ENCODE data around the gene GREB1. TPM values are rescaled to one million over a fixed set of nuclear protein-coding genes. Genes with fewer than 3 reads are reported as not detected.

The GREB1 gene
- polyA plus RNA-seq, 1 donor from 2014 or later: 17.2 TPM

- H3K4me3 ChIP-seq (ENCODE audit: low read length): no peak overlapping the region
- H3F3A ChIP-seq (ENCODE audit: insufficient read depth, low read length, poor library complexity, severe bottlenecking): no peaks in the 10 kb centered on the region
- TF ChIP-seq EP300 (conservative IDR thresholded peaks at IDR 0.05; ENCODE audit: poor library complexity, severe bottlenecking) (no peak), EZH2 (IDR thresholded peaks at IDR 0.05; ENCODE audit: borderline replicate concordance, insufficient read depth, low read length, poor library complexity, severe bottlenecking) (no peak), RAD21 (conservative IDR thresholded peaks at IDR 0.05) (no peak), POLR2AphosphoS5 (IDR thresholded peaks at IDR 0.05) (no peak), MXI1 (conservative IDR thresholded peaks at IDR 0.05; ENCODE audit: poor library complexity, severe bottlenecking) (no peak), TAF1 (IDR thresholded peaks at IDR 0.05; ENCODE audit: low read depth) (no peak), SMC3 (conservative IDR thresholded peaks at IDR 0.05; ENCODE audit: poor library complexity) (no peak)
- TF ChIP-seq, protein P1, sequence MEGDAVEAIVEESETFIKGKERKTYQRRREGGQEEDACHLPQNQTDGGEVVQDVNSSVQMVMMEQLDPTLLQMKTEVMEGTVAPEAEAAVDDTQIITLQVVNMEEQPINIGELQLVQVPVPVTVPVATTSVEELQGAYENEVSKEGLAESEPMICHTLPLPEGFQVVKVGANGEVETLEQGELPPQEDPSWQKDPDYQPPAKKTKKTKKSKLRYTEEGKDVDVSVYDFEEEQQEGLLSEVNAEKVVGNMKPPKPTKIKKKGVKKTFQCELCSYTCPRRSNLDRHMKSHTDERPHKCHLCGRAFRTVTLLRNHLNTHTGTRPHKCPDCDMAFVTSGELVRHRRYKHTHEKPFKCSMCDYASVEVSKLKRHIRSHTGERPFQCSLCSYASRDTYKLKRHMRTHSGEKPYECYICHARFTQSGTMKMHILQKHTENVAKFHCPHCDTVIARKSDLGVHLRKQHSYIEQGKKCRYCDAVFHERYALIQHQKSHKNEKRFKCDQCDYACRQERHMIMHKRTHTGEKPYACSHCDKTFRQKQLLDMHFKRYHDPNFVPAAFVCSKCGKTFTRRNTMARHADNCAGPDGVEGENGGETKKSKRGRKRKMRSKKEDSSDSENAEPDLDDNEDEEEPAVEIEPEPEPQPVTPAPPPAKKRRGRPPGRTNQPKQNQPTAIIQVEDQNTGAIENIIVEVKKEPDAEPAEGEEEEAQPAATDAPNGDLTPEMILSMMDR (IDR thresholded peaks at IDR 0.05; ENCODE audit: poor library complexity, severe bottlenecking): no peak
- TF ChIP-seq, protein P2, sequence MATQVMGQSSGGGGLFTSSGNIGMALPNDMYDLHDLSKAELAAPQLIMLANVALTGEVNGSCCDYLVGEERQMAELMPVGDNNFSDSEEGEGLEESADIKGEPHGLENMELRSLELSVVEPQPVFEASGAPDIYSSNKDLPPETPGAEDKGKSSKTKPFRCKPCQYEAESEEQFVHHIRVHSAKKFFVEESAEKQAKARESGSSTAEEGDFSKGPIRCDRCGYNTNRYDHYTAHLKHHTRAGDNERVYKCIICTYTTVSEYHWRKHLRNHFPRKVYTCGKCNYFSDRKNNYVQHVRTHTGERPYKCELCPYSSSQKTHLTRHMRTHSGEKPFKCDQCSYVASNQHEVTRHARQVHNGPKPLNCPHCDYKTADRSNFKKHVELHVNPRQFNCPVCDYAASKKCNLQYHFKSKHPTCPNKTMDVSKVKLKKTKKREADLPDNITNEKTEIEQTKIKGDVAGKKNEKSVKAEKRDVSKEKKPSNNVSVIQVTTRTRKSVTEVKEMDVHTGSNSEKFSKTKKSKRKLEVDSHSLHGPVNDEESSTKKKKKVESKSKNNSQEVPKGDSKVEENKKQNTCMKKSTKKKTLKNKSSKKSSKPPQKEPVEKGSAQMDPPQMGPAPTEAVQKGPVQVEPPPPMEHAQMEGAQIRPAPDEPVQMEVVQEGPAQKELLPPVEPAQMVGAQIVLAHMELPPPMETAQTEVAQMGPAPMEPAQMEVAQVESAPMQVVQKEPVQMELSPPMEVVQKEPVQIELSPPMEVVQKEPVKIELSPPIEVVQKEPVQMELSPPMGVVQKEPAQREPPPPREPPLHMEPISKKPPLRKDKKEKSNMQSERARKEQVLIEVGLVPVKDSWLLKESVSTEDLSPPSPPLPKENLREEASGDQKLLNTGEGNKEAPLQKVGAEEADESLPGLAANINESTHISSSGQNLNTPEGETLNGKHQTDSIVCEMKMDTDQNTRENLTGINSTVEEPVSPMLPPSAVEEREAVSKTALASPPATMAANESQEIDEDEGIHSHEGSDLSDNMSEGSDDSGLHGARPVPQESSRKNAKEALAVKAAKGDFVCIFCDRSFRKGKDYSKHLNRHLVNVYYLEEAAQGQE (IDR thresholded peaks at IDR 0.05; ENCODE audit: borderline replicate concordance): no peak
- H3K4me2 ChIP-seq (ENCODE audit: low read length): no peak overlapping the region
- no peaks in the 10 kb centered on the region for H3K36me3 ChIP-seq (ENCODE audit: insufficient read depth, low read length)
- no peak overlapping the region for H2AFZ ChIP-seq (ENCODE audit: low read depth, low read length)
- no peaks in the 10 kb centered on the region for H4K20me1 ChIP-seq (ENCODE audit: insufficient read depth)
- H3K27me3 ChIP-seq (ENCODE audit: insufficient read depth, low read depth, low read length): no peaks in the 10 kb centered on the region
- no peaks in the 10 kb centered on the region for H3K79me2 ChIP-seq (replicated peaks; ENCODE audit: insufficient read depth, low read length)
- no peak overlapping the region for H3K9ac ChIP-seq (ENCODE audit: low read length)
- no peaks in the 10 kb centered on the region for H3K9me3 ChIP-seq (ENCODE audit: low read length)
- no peak overlapping the region for H3K27ac ChIP-seq (ENCODE audit: low read length)
- no peaks in the 10 kb centered on the region for H3K9me2 ChIP-seq (ENCODE audit: insufficient read depth, low read length)
These were observed 5.7 kb downstream of the GREB1 start for GRCh38 chr2:11539317-11540147.

DNA sequence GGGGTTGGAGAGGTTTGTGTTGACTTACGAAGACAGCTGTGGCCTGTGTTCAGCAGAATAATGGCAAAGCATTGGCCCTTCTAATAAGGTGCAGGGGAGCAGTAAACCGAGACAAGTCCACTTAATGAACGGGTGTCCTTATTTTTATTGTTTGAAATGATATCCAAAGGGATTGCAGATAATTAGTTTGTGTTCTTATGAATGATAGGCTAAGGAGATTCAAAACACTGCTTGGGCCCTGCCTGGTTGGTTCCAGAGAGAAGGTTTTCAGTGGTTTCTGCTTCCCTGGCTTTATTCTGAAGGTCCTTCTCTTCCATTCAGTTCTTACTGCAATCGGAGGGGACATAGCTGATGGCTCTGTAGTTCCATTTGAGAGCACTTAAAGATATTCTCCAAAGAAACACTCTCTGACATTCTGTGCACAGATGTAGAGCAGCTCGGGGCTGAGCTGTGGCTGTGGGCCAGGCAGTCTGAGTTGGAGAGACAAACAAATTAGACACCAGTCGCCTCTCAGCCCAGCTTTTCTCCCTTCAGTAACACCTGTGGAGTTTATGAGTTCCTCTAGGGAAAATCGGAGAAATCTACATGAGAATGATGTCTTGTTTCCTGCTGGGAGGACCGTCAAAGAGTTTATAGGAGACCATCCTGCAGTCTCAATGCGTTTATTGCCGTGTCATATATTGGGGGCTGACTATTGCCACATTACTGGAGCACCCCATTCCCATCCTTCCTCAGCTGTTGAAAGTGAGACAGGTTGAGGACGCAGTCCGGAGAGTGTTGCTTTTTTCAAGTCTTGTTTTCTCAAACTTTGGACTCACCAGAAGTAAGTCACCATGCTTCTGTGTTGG, 6.5 kb downstream of the GREB1 start:
- TF ChIP-seq RAD21 (conservative IDR thresholded peaks at IDR 0.05): no peak
- no peak for TF ChIP-seq POLR2AphosphoS5 (IDR thresholded peaks at IDR 0.05)
- TF ChIP-seq, protein P2 (IDR thresholded peaks at IDR 0.05; ENCODE audit: borderline replicate concordance): no peak
- TF ChIP-seq, protein P1 (IDR thresholded peaks at IDR 0.05; ENCODE audit: poor library complexity, severe bottlenecking): no peak
- no peak for TF ChIP-seq MXI1 (conservative IDR thresholded peaks at IDR 0.05; ENCODE audit: poor library complexity, severe bottlenecking)
- no peak for TF ChIP-seq TAF1 (IDR thresholded peaks at IDR 0.05; ENCODE audit: low read depth)
- no peak for TF ChIP-seq EP300 (conservative IDR thresholded peaks at IDR 0.05; ENCODE audit: poor library complexity, severe bottlenecking)
- TF ChIP-seq EZH2 (IDR thresholded peaks at IDR 0.05; ENCODE audit: borderline replicate concordance, insufficient read depth, low read length, poor library complexity, severe bottlenecking): no peak
- TF ChIP-seq SMC3 (conservative IDR thresholded peaks at IDR 0.05; ENCODE audit: poor library complexity): no peak

More for the DNA sequence above, 6.5 kb downstream of the GREB1 start:
- Histone ChIP-seq H3F3A (ENCODE audit: insufficient read depth, low read length, poor library complexity, severe bottlenecking) (no peaks in the 10 kb centered on the region), H3K27me3 (ENCODE audit: insufficient read depth, low read depth, low read length) (no peaks in the 10 kb centered on the region), H3K27ac (ENCODE audit: low read length) (no peak overlapping the region), H2AFZ (ENCODE audit: low read depth, low read length) (no peak overlapping the region), H3K9me3 (ENCODE audit: low read length) (no peaks in the 10 kb centered on the region), H3K4me2 (ENCODE audit: low read length) (no peak overlapping the region), H3K4me3 (ENCODE audit: low read length) (no peak overlapping the region), H3K79me2 (replicated peaks; ENCODE audit: insufficient read depth, low read length) (no peaks in the 10 kb centered on the region), H3K36me3 (ENCODE audit: insufficient read depth, low read length) (no peaks in the 10 kb centered on the region), H3K9me2 (ENCODE audit: insufficient read depth, low read length) (no peaks in the 10 kb centered on the region), H3K9ac (ENCODE audit: low read length) (no peak overlapping the region), H4K20me1 (ENCODE audit: insufficient read depth) (no peaks in the 10 kb centered on the region)

Data from neural cell (in vitro differentiated cells).